ENCODE data around the gene NLRC5.

Gene NLRC5

DNA sequence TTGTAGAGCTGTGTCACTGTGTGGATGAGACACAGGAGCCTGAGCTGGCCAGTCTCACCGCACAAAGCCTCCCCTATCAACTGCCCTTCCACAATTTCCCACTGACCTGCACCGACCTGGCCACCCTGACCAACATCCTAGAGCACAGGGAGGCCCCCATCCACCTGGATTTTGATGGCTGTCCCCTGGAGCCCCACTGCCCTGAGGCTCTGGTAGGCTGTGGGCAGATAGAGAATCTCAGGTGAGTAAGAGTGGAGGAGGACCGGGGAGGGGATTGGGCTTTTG is 37.4 kb downstream of the NLRC5 start:
- DNase-seq, result no peak

DNA sequence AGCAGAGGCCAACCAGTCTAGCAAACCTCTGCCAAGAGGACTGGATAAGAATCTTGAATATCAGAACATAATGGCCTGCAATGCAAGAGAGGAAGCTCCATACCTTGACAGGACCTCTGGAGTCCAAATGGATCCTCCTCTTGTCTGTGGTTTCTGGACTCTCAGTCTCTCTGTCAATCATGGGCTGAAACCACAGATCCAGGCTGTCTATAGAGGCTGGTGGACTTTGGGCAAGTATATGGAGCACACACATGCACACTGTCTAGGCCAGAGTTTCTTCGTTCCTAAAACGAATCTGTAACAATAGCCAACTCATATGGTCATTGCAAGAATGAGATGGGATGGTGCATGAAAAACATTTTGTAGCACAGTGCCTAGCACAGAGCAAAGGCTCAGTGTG is 37.7 kb downstream of the NLRC5 start:
- DNase-seq, result no peak

DNA sequence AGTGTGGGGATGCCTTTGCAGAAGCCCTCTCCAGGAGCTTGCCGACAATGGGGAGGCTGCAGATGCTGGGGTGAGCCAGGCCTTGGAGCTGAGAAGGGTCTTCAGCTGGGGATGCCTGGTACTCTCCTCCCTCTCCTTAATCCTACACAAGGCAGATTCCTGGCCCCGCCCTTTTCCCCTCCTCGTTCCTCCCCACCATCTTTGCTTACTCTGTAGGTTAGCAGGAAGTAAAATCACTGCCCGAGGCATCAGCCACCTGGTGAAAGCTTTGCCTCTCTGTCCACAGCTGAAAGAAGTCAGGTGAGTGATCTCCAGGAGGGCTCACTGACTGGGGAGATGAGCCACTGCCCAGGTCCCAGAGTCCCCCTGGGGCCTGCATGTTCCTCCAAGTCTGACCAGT is 38.7 kb downstream of the NLRC5 start:
- DNase-seq, result no peak

DNA sequence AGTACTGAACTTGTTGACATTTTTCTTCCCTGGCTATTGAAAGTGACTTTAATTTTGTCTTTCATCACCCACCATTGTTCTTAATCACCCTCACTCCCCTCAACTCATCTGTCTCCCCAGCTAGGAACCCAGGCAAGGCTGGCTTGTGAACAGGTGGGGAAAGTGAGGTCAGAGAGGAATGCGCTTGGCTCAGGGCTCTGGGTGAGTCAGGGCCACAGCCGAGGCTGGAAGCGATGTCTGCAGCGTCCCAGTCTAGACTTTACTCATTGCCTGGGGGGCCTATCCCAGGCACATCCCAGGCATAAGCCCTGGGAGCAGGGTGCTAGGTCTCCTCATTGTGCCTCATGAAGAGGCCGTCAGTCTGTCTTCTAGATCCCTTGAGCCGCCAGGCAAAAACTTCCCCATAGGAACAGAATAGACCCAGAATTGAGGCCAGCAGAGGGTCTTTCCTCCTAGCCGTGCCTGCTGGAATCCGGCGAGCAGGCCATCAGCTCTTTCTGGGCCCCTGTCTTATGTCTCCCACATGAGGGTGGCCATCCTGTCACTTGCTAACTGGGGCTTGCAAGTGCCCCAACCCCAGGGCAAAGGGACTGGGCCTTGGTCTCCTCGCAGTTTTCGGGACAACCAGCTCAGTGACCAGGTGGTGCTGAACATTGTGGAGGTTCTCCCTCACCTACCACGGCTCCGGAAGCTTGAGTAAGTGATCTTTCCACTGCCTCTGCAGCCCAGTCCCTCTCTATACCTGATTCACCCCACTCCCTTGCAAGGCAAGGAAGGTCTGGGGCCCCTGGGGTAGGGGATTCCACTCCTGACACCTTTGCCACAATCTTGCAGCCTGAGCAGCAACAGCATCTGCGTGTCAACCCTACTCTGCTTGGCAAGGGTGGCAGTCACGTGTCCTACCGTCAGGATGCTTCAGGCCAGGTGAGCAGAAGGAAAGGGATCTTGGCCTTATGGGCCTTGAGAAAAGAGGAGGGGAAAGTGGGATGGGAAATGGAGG is 40.1 kb downstream of the NLRC5 start:
- no peak for DNase-seq

DNA sequence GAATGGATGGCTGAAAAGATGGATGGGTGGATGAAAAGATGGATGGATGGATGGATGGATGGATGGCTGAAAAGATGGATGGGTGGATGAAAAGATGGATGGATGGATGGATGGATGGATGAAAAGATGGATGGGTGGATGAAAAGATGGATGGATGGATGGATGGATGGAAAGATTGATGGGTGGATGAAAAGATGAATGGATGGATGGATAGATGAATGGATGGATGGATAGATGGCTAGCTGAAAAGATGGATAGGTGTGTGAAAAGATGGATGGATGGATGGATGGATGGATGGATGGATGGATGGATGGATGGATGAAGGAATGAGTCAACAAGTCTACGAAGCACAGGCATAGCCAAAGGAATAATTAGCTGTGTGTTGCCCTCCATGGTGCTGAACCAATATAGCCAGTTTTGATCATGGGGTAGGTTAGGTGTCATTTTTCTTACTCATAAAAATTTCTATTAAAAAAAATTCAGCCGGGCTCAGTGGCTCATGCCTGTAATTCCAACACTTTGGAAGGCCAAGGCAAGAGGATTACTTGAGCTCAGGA is 41.1 kb downstream of the NLRC5 start:
- no peak for DNase-seq

DNA sequence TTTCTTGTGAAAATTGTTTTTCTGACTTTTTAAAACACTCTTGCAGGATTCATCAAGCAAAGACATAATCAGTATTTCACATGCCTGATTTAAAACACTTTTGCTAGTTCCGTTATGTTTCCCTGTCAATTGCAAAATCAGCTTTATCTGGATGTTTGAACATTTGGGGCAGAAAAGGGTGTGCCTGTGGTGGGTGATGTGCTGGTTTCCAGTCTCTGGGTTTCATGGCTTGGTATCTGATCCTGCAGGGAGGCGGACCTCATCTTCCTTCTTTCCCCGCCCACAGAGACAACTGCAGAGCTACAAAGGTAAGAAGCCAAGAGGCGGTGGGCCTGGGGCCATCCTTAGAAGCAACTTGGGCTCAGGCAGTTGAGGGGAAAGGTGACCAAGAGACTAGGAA is 41.8 kb downstream of the NLRC5 start:
- no peak for DNase-seq

DNA sequence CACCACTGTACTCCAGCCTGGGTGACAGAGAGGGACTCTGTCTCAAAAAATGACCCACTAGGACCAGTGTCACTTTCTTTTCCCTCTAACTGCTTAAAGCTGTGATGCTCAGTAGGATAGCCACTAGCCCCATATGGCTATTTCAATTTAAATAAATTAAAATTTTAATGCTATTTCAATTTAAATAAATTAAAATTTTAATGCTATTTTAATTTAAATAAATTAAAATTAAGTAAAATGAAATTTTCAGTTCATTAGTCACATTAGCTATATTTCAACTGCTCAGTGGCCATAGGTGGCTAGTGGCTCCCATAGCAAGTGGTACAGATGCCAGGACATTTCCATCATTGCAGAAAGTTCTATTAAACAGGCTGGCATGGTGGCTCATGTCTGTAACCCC is 43.0 kb downstream of the NLRC5 start:
- no peak for DNase-seq

DNA sequence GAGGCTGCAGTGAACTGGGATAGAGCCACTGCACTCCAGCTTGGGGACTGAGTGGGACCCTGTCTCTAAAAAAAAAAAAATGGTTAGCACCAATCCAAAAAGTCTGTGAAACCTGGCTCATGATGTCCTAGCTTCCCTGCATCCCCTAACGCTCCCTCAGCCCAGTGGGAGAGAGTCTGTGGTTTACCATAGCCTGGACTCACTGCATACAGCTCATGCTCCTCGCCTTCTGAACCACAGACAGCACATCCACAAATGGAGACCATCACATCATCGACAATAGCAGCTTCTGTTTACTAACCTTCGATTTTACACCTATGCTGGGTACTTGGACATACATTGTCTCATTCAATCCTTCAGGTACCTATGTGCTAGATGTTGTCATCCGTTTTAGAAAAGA is 43.6 kb downstream of the NLRC5 start:
- DNase-seq, result no peak

DNA sequence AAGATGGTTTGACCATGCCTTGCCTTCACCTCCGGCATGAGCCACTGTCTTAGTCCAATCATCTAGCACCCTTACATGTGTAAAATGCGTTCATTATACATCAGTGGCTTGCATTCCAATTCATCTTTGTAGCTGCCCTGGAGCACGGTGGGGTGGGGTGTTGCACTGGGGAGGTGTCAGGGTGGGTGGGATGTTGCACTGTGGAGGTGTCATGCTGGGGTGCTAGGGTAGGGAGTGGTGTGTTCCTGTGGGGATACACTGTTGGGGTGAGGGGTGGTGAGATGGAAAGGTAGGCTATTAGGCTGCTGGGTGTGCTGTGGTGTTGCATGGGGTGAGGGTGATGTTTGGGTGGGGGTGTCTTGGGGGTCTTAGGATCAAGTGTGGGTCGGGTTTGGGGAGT is 47.0 kb downstream of the NLRC5 start:
- no peak for DNase-seq

DNA sequence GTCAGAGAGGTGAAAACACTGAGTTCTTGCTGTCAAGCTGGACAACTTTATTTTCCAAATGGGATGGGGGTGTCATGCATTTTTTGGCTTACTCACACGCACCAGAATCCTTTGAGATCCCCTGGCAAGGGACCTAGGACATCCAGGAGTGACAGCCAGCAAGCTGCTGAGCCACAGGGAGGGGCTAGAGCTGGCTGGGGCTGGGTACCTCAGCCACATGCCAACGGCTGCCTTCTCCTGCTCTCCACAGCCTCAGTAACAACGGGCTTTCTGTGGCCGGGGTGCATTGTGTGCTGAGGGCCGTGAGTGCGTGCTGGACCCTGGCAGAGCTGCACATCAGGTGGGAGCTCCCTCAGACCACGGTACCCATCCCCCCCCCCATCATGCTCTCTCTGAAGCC is 47.6 kb downstream of the NLRC5 start:
- DNase-seq, result no peak

DNA sequence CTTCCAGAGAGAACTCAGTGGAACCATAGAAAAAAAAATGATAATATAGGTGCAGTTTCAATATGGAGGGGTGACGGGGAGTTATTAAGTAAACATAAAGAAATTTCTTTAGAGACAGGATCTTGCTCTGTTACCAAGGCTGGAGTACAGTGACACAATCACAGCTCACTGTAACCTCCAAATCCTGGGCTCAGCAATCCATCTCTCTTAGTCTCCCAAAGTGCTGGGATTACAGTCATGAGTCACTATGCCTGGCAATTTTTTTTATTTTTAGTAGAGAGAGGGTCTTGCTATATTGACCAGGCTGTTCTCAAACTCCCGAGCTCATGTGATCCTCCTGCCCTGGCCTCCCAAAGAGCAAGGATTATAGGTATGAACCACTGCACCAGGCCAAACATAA is 48.8 kb downstream of the NLRC5 start:
- no peak for DNase-seq

DNA sequence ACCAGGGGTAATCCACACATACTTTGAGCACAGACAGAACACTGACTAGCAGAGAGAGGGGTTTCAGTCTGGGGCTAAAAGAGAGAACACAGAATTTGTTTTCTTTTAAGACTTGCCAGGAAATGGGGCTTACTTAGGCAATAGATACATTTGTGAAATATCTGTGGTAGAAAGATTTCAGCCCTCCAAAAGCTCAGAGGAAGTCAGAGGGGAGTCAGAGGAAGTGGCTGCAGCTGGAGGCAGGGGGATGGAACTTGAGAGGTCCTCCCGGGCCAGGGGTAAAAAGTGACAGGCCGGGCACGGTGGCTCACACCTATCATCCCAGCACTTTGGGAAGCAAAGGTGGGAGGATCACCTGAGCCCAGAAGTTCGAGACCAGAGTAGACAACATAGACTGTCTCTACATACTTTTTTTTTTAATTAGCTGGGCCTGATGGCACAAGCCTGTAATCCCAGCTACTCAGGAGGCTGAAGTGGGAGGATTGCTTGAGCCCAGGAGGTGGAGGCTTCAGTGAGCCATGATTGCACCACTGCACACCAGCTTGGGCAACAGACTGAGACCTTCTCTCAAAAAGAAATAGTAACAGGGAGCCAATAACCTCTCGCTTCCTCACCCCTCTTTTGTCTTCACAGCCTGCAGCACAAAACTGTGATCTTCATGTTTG is 49.9 kb downstream of the NLRC5 start:
- peak; percentile 75 to 76 for DNase-seq

DNA sequence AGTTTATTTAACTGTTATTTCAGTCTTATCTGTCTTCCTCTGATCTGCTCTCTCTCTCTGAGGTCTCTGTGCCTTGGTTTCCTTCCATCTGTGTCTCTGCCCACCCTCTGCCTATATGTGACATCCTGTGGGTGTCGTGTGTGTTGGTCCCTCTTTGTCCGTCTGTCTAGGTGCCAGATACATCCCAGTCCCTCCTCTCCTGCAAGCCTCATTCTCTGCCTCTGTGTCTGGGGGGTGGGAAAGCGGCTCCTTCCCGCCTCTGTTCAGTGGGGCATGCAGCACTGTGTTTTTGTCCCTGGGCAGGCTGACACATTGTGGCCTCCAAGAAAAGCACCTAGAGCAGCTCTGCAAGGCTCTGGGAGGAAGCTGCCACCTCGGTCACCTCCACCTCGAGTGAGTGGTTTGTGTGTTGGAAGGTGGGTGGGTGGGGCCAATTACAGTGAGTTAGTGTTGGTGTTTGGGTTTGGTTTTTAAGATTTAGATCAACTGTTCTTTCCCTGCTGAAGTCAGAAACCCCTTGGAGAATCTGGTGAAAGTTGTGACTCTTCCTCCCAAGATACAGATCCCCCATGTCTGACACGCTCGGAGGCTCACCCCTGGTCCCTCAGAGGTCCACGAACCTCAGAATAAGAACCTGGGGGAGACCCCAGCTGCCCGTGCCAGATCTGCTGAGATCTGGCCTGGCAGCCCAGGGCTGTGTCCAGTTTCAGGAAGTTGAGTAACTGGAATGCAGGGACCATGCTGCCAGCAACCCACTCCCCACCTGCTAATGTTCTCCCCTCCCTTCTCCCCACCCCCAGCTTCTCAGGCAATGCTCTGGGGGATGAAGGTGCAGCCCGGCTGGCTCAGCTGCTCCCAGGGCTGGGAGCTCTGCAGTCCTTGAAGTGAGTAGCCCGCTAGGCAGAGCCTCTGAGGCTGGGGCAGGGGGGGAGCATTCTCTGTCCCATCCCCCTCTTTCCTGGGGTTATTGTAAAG is 52.1 kb downstream of the NLRC5 start:
- no peak for DNase-seq

DNA sequence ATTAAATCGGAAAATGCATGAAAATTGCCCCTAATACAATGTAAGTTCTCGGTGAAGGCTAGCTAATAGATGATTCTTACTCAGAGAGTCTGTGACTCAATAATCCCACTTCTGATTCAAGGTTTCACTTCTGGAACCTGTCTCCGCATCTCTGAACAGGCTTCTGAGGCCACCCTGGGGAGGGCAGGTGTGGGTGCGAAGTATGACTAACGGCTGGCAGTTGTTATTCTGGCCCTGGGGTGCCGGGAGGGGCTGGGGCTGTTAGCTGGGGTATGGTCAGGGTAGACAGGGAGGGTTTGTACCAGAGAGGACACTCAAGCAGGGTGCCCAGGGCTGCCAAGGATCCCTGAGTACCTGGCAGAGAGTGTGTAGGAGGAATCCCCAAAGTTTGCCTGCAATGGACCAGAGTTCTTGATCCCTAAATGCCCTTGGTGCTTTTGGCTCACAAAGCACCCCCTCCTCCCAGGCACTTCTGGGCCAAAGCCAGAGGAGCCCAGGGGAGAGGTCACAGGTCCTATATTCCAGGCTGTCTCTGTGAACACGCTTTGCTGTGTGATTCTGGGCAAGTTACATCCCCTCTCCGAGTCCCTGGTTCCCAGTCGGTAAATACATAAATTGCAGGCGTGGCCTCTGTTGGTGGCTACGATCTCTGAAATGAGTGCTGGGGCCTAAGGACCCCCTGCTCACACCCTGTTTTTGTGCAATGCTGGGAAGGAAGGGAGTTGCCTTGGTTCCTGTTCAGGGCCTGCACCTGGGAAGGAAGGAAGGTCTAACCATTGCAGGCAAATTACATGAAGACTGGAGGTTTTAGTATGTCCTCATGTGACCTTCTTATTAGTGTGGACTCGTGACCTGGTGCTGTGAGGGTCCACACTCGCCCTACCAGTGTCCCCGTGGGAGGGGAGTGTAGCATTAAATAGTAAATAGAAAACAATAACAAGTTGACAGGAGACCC is 53.1 kb downstream of the NLRC5 start:
- DNase-seq, result peak; percentile 10 to 15

DNA sequence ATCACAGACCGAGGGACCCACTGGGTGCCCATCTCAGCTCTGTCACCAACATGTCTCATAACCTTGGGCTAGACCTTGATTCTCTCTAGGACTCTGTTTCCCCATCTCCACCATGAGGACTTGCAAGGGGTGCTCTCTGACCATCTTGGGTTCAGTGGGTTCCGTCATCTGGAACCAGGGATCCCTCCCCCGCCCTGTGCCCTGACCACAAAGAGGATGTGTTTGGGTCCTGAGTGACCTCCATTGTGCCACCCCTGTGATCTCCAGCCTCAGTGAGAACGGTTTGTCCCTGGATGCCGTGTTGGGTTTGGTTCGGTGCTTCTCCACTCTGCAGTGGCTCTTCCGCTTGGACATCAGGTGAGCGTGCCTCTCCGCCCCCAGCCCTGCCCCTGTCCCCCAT is 53.9 kb downstream of the NLRC5 start:
- peak in 1 of 2 donors; percentile 12 for DNase-seq

DNA sequence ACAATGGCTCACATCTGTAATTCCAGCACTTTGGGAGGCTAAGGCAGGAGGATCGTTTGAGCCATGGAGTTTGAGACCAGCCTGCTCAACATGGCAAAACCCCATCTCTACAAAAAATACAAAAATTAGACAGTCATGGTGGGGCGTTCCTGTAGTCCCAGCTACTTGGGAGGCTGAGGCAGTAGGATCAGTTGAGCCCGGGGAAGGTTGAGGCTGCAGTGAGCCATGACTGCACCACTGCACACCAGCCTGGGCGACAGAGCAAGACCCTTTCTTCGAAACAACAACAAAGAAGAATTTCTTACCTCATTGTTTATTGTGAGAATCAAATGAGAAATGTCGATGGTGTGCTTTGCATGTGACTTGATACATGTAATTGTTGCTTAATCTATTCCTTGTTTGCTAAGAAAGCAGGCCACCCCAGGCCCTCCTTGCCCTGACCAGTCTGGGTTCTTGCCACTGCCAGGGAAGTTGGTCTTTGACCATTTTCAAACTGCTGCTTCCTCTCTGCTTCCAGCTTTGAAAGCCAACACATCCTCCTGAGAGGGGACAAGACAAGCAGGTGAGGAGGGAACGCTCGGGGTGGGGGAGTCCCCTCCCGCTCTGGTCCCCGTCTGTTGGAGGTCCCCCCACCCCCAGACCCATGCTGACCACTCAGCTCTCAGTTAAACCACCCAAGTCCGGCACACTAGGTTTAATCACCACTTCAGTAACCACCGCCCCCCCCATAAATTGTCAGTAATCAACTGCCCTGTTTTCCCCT is 55.8 kb downstream of the NLRC5 start:
- DNase-seq, result peak in 1 of 2 donors; percentile 12

DNA sequence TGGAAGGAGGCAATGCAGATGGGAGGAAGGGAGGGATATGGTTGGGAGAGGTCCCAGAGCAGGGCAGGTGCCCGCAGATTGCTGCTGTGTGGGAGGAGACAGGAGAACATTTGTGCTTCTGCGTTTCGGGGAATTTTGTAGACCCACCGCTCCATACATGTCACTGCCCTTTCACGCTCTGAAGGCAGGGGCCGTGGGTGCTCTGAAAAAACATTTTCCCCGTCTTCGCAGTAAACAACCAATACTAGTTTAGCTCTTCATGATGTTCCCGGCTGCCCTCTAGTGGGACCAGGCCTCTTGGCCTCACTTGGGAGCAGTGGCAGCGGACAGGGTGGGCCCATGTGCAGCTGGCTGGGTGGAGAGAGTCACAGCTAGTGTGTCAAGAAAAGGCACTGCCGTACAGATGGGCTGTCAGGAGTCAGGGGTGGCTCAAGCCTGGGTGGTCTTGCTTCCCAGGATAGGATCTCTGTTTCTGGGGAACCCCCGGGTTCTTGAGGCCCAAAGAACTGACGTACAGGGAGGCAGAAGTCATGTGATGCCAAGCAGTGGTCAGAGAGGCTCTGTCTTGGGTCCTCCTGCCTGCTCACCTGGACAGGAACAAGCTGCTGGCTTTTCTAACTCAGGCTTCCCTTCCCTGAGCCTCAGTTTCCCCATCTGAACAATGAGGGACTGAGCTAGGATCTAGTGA is 56.5 kb downstream of the NLRC5 start:
- DNase-seq, result peak in 1 of 2 donors; percentile 32

DNA sequence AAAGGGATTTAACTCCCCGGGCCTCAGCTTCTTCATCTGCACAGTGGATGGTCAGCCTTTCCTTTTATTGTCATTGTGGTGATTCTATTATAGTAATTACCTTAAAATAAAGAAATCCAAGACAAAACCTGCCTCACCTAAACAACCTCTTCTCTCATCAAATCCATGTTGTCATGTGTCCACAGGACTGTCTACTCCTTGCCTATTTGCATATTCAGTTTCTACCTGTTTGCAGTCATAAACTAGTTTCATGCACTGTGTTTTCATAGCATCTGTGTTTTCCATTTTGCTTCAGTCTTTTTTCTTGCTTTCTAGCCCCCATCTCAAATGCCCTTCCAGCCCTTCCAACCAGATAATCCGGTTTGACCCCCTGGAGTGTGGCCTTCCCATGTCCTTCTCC is 58.7 kb downstream of the NLRC5 start:
- no peak for DNase-seq

DNA sequence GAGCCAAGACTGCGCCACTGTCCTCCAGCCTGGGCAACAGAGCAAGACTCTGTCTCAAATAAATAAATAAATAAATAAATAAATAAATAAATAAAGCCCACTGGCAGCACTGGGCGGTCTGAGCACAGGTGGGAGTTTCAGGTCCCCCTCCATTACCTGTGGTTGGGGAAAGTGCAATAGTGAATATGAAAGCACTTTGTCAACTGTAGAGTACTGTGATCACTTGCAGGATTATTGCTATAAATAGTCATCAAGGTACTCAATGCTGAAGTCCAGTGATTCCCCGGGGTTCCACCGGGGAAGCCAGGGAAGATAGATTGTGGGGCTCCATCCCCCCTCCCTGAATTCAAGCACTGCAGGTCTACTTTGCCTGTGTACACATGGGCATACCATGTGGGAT is 60.3 kb downstream of the NLRC5 start:
- DNase-seq, result no peak

DNA sequence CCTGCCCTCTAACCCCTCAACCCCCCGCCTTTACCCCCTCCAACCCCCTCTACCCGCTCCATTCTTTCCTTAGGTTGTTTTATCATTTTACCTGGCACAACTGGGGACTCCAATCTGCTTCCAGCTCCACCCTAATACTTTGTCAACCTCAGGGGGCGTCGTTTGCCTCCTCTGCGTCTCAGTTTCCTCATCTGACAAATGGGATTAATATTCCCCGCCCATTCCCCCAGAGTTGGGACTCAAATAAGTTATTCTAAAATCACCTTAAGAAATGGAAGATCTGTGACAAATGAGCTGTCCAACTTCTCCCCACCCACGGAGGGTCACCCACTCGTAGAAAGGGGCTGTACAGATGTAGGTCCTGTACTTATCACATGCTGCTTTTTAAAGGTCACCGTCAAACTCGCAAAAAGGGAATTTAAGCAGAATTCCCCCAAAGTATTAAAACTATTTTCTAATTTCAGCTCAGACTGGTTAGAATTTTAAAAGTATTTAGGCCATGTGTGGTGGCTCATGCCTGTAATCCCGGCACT is 62.4 kb downstream of the NLRC5 start:
- DNase-seq, result peak; percentile 70 to 92

All from inflammatory macrophage treated with lipopolysaccharide for 1 hour (primary cell).